Measurements from ENCODE around the gene TMEM17. TPM values are rescaled to one million over a fixed set of nuclear protein-coding genes. Genes with fewer than 3 reads are reported as not detected.

TMEM17 gene
- total and polyA plus RNA-seq, 9 of the 15 experiments (the other 6 are each of a cell fraction or from before 2014, with no cell fraction given), result 0.58 to 2.2 (median 1.2) TPM

- TF ChIP-seq CREB3L1 (IDR thresholded peaks at IDR 0.05; ENCODE audit: borderline replicate concordance, low read depth) (no peak), ZNF445 (CRISPR knock-in tag; IDR thresholded peaks at IDR 0.05; ENCODE audit: low read depth) (no peak), ZNF507 (tag; conservative IDR thresholded peaks at IDR 0.05) (no peak), MAFK (IDR thresholded peaks at IDR 0.05; ENCODE audit: low read length) (no peak), ZZZ3 (IDR thresholded peaks at IDR 0.05) (no peak), CTBP1 (IDR thresholded peaks at IDR 0.05; ENCODE audit: borderline replicate concordance) (peak; percentile 80), CBFB (CRISPR knock-in tag; IDR thresholded peaks at IDR 0.05) (0 out of 2 replicates have a peak, but pooled peaks have one; percentile 29), SMARCB1 (IDR thresholded peaks at IDR 0.05; ENCODE audit: insufficient read length, low read depth) (no peak), ZNF639 (CRISPR knock-in tag; conservative IDR thresholded peaks at IDR 0.05 in 1 of 2, IDR thresholded peaks at IDR 0.05 in 1 of 2) (no peak), SMC3 (conservative IDR thresholded peaks at IDR 0.05; ENCODE audit: insufficient read depth, low read depth, low read length) (peak; percentile 95), POU5F1 (IDR thresholded peaks at IDR 0.05; ENCODE audit: borderline replicate concordance, low read depth, low read length, partially characterized antibody) (no peak), ZBTB8A (IDR thresholded peaks at IDR 0.05; ENCODE audit: partially characterized antibody) (no peak), SMARCA4 (IDR thresholded peaks at IDR 0.05) (no peak), CSDE1 (IDR thresholded peaks at IDR 0.05) (no peak), ARID3A (IDR thresholded peaks at IDR 0.05; ENCODE audit: borderline replicate concordance, low read depth, low read length) (no peak), NFE2 (IDR thresholded peaks at IDR 0.05; ENCODE audit: low read depth) (no peak), CBX8 (IDR thresholded peaks at IDR 0.05; ENCODE audit: borderline replicate concordance, extremely low read depth, low read depth, low read length, poor library complexity, severe bottlenecking) (no peak), ELF4 (CRISPR knock-in tag; IDR thresholded peaks at IDR 0.05) (0 out of 2 replicates have a peak, but pooled peaks have one; percentile 7), ZNF174 (CRISPR knock-in tag; IDR thresholded peaks at IDR 0.05) (no peak), ZBTB2 (IDR thresholded peaks at IDR 0.05) (no peak), MCM7 (IDR thresholded peaks at IDR 0.05) (no peak), ZNF232 (CRISPR knock-in tag; IDR thresholded peaks at IDR 0.05) (no peak)
Observed at GRCh38 chr2:62456721-62457539, 49.1 kb downstream of the TMEM17 start (continued).
